ENCODE data around the gene ZNF304.

DNA sequence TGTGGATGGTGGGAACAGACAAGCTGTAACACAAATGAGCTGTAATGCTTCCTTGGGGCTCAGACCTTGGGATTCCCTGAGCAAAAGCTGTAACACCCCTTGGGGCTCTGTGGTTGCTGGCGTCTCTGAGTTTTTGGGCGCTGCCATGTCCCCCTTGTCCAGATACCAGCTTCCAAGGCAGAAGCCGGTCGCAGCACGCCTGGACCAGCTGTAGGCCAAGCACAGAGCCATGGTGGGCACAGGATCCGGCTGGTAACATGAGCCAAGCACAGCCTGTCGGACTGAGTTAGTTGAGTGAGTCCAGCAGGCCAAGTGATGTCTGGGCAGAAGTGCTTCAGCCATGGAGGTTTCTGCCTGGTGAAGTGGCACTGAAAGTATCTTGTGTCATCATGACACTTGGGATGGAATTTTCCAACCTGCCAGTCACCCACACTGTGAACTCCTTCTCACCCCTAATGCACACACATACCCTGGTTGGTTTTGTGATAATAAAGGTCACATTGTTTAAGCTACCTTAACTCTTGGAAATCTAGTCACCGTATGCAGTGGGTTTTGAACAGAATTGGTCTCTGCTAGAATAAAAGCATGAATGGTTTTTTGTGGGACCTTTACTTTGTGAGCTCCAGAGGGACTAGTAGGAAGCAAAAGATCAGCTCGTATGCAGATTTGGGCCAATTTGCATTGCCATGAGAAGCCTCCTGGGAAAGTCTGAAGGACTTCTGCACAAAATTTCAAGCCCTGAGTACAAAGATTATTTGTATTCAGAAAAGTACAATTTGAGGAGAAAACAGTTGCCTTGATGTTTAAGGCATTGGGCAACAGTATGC is 52.9 kb downstream of the ZNF304 start:
- TF ChIP-seq POLR2A (IDR thresholded peaks at IDR 0.05; ENCODE audit: low read depth, low read length): no peak
- no peak for TF ChIP-seq POLR2AphosphoS5 (IDR thresholded peaks at IDR 0.05; ENCODE audit: low read depth, low read length)
- no peak for TF ChIP-seq TAF1 (IDR thresholded peaks at IDR 0.05; ENCODE audit: low read depth, low read length)
- TF ChIP-seq SPI1 (IDR thresholded peaks at IDR 0.05; ENCODE audit: low read depth, low read length): no peak
